PC-3 (cell line): Measurements from ENCODE around the gene REST.

Experiments used
- CTCF ChIP-seq: fragments of 300-600 bp; sonication (generic); conservative IDR thresholded peaks from 2 replicates; pipeline ENCODE4 v1.5.1; 2017; ENCODE audit warnings: antibody characterized with exemption, low read depth, mild to moderate bottlenecking, low read length
- EZH2phosphoT487 ChIP-seq: fragments of 300-600 bp; sonication (generic); IDR thresholded peaks from 2 replicates; pipeline ENCODE4 v1.6.1; 2018; ENCODE audit warnings: mild to moderate bottlenecking, antibody characterized with exemption, low read length, borderline replicate concordance

DNA sequence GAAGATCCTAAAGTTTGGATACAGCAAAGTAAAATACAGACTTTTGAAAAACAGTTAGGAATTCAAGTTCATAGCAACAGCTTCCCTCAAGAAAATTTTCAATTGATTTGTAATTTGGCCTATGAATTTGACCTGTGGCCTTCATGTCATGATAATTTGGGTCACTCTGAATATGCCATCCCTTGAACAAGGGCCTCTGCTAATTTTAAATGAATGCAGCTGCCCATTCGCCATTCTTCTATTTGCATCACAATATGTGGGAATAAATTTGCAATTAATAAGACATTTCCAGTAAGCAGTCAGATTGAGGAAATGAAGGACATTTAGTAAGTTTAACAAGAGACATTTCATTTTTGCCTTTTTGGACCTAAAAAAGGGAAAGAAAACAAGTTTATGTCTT, 1.9 kb upstream of the REST start:
- TF ChIP-seq CTCF (no peak), EZH2phosphoT487 (no peak)
